ENCODE measurements around the gene USP33.
"Not testable (repeated sequence)": the region's sequence is repeated elsewhere in the genome, so short reads cannot be mapped to it uniquely, and the experiment has no call there.

The USP33 gene

DNA sequence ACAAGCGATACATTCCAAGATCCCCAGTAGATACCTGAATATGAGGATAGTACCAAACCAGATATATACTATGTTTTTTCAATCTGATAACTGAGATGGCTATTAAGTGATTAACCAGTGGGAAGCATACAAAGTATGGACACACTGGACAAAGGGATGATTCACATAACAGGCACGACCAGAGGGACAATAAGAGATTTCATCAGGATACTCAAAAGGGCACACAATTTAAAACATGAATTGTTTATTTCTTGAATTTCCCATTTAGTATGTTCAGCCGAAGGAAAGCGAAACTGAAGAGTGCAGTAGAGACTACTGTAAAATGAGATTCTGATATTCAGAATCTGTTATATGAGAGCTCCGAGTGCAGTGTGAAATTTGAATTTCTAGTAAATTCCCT lies 87.8 kb downstream of the USP33 start:
- DNase-seq (ENCODE audit: low spot score): no peak

GRCh38 chr1:77670330-77670729 lies 89.3 kb downstream of the USP33 start:
- no peak for DNase-seq (ENCODE audit: low spot score)

GRCh38 chr1:77668924-77669449 lies 90.7 kb downstream of the USP33 start:
- no peak for DNase-seq (ENCODE audit: low spot score)

DNA sequence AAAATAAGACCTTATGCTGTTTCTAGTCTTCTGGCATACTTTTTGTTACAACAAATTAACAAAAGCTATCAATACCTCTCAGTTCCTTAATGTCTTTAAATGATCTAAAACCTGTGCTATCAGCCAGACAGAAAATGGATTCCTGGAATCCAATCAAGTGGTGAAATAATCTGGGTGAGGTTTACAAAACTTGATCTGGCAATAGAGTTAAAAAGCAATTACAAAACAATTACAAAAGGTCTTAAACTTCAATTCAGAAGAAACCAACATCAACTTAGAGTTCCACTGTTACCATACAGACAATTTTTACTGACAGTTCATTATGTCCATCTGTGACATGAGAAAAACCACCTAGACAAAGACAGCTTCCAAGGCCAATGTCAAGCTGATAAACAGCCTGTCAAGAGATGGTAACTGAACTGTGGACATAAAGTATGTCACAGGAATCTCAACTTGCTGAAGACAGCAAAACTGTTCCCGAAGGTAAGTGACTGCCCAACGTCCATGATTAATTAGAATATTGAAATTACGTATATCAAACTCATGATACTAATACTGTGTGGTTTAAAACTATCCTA lies 94.6 kb downstream of the USP33 start:
- no peak for DNase-seq (ENCODE audit: low spot score)

DNA sequence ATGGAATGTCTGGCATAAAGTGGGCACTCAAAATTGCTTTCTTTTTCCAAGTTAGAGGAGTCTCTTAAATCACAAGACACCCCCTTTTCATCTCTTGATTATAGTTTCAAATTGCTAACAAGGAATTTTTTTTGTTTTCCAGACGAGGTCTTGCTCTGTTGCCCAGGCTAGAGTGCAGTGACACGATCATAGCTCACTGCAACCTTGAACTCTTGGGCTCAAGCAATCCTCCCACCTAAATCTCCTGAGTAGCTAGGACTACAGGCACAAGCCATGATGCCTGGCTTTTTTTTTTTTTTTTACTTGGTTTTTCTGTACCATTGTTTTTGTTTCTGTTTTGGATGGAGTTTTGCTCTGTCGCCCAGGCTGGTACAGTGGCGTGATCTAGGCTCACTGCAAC lies 98.0 kb downstream of the USP33 start:
- no peak for DNase-seq (ENCODE audit: low spot score)

GRCh38 chr1:77659879-77660593 lies 99.6 kb downstream of the USP33 start:
- DNase-seq (ENCODE audit: low spot score): no peak

- DNase-seq (ENCODE audit: low spot score): no peak
Measured at GRCh38 chr1:77658271-77658670, 101.4 kb downstream of the USP33 start.

GRCh38 chr1:77655431-77655974 lies 104.1 kb downstream of the USP33 start:
- no peak for DNase-seq (ENCODE audit: low spot score)

DNA sequence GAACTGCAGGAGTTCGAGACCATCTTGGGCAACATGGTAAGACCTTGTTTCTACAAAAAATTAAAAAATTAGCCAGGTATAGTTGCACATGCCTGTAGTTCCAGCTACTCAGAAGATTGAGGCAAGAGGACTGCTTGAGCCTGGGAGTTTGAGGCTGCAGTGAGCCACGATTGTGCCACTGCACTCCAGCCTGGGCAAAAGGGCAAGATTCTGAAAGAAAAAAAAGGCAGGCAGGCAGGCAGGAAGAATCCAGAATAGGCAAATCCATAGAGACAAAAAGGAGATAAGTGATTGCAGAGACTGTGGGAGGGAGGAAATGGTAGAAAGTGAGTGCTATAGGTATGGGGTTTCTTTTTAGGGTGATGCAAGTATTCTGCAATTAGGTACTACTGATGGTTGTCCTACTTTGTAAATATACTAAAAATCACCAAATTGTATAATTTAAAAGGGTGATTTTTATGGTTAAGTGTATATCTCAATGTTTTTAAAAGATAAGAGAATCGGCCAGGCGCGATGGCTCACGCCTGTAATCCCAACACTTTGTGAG lies 106.6 kb downstream of the USP33 start:
- DNase-seq (ENCODE audit: low spot score): no peak

DNA sequence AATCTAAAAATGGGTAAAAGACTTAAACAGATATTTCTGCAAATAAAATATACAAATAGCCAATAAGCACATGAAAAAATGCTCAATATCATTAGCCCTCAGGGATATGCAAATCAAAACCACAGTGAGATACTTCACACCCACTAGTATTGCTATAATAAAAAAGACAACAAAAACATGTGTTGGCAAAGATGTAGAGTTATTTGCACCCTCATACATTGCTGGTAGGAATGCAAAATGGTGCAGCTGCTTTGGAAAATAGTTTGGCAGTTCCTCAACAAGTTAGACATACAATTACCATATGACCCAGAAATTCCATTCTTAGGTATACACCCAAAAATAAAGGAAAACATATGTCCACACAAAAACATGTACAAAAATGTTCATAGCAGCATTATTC lies 107.4 kb downstream of the USP33 start:
- no peak for DNase-seq (ENCODE audit: low spot score)

GRCh38 chr1:77649127-77649526 lies 110.5 kb downstream of the USP33 start:
- DNase-seq (ENCODE audit: low spot score): no peak

DNA sequence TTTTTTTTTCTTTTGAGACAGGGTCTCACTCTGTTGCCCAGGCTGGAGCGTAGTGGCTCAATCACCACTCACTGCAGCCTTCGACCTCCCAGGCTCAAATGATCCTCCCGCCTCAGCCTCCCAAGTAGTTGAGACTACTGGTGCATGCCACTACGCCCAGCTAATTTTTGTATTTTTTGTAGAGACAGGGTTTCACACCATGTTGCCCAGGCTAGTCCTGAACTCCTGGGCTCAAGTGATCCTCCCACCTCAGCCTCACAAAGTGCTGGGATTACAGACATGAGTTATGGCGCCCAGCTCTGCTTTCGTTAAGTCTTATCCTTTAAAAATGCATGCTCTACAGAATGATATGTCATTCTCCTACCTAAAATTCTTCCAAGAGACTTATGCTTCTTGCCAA lies 113.4 kb downstream of the USP33 start:
- DNase-seq (ENCODE audit: low spot score): not testable (repeated sequence)
